Measurements from ENCODE around the gene MED10. TPM values are rescaled to one million over a fixed set of nuclear protein-coding genes. Genes with fewer than 3 reads are reported as not detected.

The MED10 gene
- total and polyA plus RNA-seq, 9 of the 15 experiments (the other 6 are each of a cell fraction or from before 2014, with no cell fraction given): 23.8 to 83.4 (median 58.8) TPM

DNA sequence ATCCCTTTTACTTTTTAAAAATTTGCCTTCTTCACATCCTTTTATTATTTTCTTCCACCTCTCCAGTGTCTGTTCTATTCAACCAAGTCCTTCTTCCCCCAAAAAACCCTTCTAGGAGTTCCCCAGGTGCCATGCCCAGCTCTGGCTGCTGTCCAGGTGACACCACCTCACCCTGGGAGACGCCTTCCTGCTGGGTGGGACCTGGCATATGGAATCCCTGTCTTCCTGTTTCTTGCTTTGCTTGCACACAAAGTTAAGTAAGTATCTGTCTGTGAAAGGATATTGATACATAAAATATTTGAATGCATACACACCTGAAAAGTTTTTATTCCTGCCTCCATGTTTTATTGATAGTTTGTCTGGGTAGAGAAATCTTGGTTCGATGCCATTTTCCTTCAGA is 23.1 kb upstream of the MED10 start:
- Histone ChIP-seq H3K27ac (ENCODE audit: extremely low read depth, low read depth, low read length) (no peak overlapping the region), H3K36me3 (ENCODE audit: control insufficient read depth, insufficient read depth, low read length) (no peaks in the 10 kb centered on the region), H3K9ac (ENCODE audit: insufficient read depth in 1 of 2, low read depth in 2 of 2, low read length in 2 of 2) (no peak overlapping the region), H2AFZ (ENCODE audit: low read depth, low read length) (no peak overlapping the region), H3K27me3 (ENCODE audit: control insufficient read depth in 2 of 2, insufficient read depth in 2 of 2, low read length in 2 of 2) (peaks cover 55 to 62% of the 10 kb centered on the region in 2 experiments), H3K4me3 (no peak overlapping the region), H3K79me2 (ENCODE audit: control insufficient read depth, insufficient read depth, low read length) (no peaks in the 10 kb centered on the region), H3K9me1 (ENCODE audit: control insufficient read depth, insufficient read depth, low read length) (no peaks in the 10 kb centered on the region), H3K4me1 (replicated peaks in 1 of 2; ENCODE audit: control insufficient read depth in 2 of 2, insufficient read depth in 2 of 2, low read length in 2 of 2) (no peaks in the 10 kb centered on the region; a peak in 2 of 5 replicates), H3K4me2 (ENCODE audit: insufficient read depth, low read length) (no peak overlapping the region), H4K20me1 (replicated peaks; ENCODE audit: control insufficient read depth, insufficient read depth, low read length) (no peaks in the 10 kb centered on the region), H3K9me3 (replicated peaks; ENCODE audit: control insufficient read depth, insufficient read depth, low read depth, low read length) (no peaks in the 10 kb centered on the region; the same call in 1 of the 2 replicates)
- ATAC-seq (no peak), DNase-seq (ENCODE audit: extremely low read depth in 1 of 4, low spot score in 3 of 4) (no peak), FAIRE-seq (peak; percentile 11)
- CTCF ChIA-PET (ENCODE audit: low intra/inter-chr PET ratio): no interaction called here
- TF ChIP-seq ZC3H11A (IDR thresholded peaks at IDR 0.05; ENCODE audit: low read depth, low read length) (no peak), CHD2 (IDR thresholded peaks at IDR 0.05; ENCODE audit: low read depth, low read length) (no peak), NFE2 (IDR thresholded peaks at IDR 0.05; ENCODE audit: low read depth) (no peak), RAD21 (CRISPR knock-in tag; conservative IDR thresholded peaks at IDR 0.05 in 1 of 2, IDR thresholded peaks at IDR 0.05 in 1 of 2) (no peak), HLTF (IDR thresholded peaks at IDR 0.05) (no peak), ZNF586 (CRISPR knock-in tag; conservative IDR thresholded peaks at IDR 0.05) (no peak), MXD1 (CRISPR knock-in tag; IDR thresholded peaks at IDR 0.05; ENCODE audit: borderline replicate concordance, poor library complexity, severe bottlenecking) (no peak), ZBTB1 (CRISPR knock-in tag; IDR thresholded peaks at IDR 0.05; ENCODE audit: borderline replicate concordance, low read depth) (no peak), FOXK1 (CRISPR knock-in tag; IDR thresholded peaks at IDR 0.05; ENCODE audit: borderline replicate concordance) (no peak), CEBPG (CRISPR knock-in tag; IDR thresholded peaks at IDR 0.05) (no peak), CEBPG (tag; conservative IDR thresholded peaks at IDR 0.05 in 1 of 2, IDR thresholded peaks at IDR 0.05 in 1 of 2) (no peak), DNMT1 (IDR thresholded peaks at IDR 0.05) (no peak), THAP7 (CRISPR knock-in tag; IDR thresholded peaks at IDR 0.05) (no peak), RAD51 (IDR thresholded peaks at IDR 0.05; ENCODE audit: borderline replicate concordance, low read depth) (no peak)
- TF ChIP-seq, protein P1, sequence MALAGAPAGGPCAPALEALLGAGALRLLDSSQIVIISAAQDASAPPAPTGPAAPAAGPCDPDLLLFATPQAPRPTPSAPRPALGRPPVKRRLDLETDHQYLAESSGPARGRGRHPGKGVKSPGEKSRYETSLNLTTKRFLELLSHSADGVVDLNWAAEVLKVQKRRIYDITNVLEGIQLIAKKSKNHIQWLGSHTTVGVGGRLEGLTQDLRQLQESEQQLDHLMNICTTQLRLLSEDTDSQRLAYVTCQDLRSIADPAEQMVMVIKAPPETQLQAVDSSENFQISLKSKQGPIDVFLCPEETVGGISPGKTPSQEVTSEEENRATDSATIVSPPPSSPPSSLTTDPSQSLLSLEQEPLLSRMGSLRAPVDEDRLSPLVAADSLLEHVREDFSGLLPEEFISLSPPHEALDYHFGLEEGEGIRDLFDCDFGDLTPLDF (CRISPR knock-in tag; IDR thresholded peaks at IDR 0.05): no peak
- no TSS peak for BruUV-seq (replicated peaks)
- in situ Hi-C loops (cut with MboI): no loop called here
- intact Hi-C loops (cut with micrococcal nuclease): no loop called here
- POLR2A ChIA-PET: no interaction called here
- 0% methylated on average over 2 of the region's 2 CpGs for WGBS (ENCODE audit: insufficient coverage, low coverage, missing lambda C conversion rate)

Data from K562 (cell line).